HG03280 (cell line): ENCODE results near the gene KRT37.

ENCODE experiments used
- ATAC-seq: cut with Tn5 transposase; IDR thresholded peaks from one replicate; pipeline ENCODE4 v1.9.1; 2021; ENCODE audit warnings: mild to moderate bottlenecking, moderate library complexity; ENCODE audit not compliant: unreplicated experiment

Gene KRT37

GRCh38 chr17:41424111-41424635, at the start of gene KRT37:
Gene KRT37 (minus strand): TSS chr17:41424585. CDS start chr17:41424523, 62 bp downstream.
- no peak for ATAC-seq

GRCh38 chr17:41468346-41468745, 44.0 kb upstream of the KRT37 start:
- ATAC-seq: no peak

GRCh38 chr17:41467561-41467960, 43.2 kb upstream of the KRT37 start:
- no peak for ATAC-seq

- no peak for ATAC-seq
Measured at GRCh38 chr17:41466988-41467387, 42.6 kb upstream of the KRT37 start, which contains the start of gene KRT32. Gene KRT32 (minus strand): TSS chr17:41467386. CDS start chr17:41467325, 61 bp downstream.

GRCh38 chr17:41464682-41465081, 40.3 kb upstream of the KRT37 start:
- ATAC-seq: no peak

GRCh38 chr17:41464173-41464572, 39.8 kb upstream of the KRT37 start:
- no peak for ATAC-seq

- ATAC-seq: no peak
Measured at GRCh38 chr17:41463746-41464145, 39.4 kb upstream of the KRT37 start.

GRCh38 chr17:41462705-41463104, 38.3 kb upstream of the KRT37 start:
- no peak for ATAC-seq

GRCh38 chr17:41457676-41458075, 33.3 kb upstream of the KRT37 start:
- ATAC-seq: no peak

GRCh38 chr17:41456204-41456603, 31.8 kb upstream of the KRT37 start:
- ATAC-seq: no peak

- no peak for ATAC-seq
Measured at GRCh38 chr17:41455236-41455635, 30.9 kb upstream of the KRT37 start.

- ATAC-seq: no peak
Measured at GRCh38 chr17:41453066-41453465, 28.7 kb upstream of the KRT37 start.

GRCh38 chr17:41452281-41452680, 27.9 kb upstream of the KRT37 start:
- no peak for ATAC-seq

GRCh38 chr17:41451154-41451728, 26.9 kb upstream of the KRT37 start:
- no peak for ATAC-seq

GRCh38 chr17:41449008-41449407, 24.6 kb upstream of the KRT37 start:
- ATAC-seq: no peak

GRCh38 chr17:41448506-41448905, 24.1 kb upstream of the KRT37 start:
- ATAC-seq: no peak

- no peak for ATAC-seq
Measured at GRCh38 chr17:41446806-41447205, 22.4 kb upstream of the KRT37 start.

GRCh38 chr17:41444640-41445039, 20.3 kb upstream of the KRT37 start:
- no peak for ATAC-seq

- no peak for ATAC-seq
Measured at GRCh38 chr17:41444186-41444585, 19.8 kb upstream of the KRT37 start.

GRCh38 chr17:41442739-41443138, 18.4 kb upstream of the KRT37 start:
- ATAC-seq: no peak

- ATAC-seq: no peak
Measured at GRCh38 chr17:41440531-41441033, 16.2 kb upstream of the KRT37 start, which contains the start of gene KRT38. Gene KRT38 (minus strand): TSS chr17:41440983. CDS start chr17:41440921, 62 bp downstream.

- ATAC-seq: no peak
Measured at GRCh38 chr17:41439375-41439774, 15.0 kb upstream of the KRT37 start.

- ATAC-seq: no peak
Measured at GRCh38 chr17:41437769-41438168, 13.4 kb upstream of the KRT37 start.
